Erythroblast (primary cell): ENCODE results near the gene ADA.

Experiments used
- GATA1 ChIP-seq: IDR thresholded peaks from 2 replicates; pipeline ENCODE4 v1.6.1; 2011; ENCODE audit warnings: low read depth, mild to moderate bottlenecking, control low read depth, low read length, moderate library complexity
- POLR2A ChIP-seq: IDR thresholded peaks from 2 replicates; pipeline ENCODE4 v1.6.1; 2011; ENCODE audit warnings: mild to moderate bottlenecking, low read length

DNA sequence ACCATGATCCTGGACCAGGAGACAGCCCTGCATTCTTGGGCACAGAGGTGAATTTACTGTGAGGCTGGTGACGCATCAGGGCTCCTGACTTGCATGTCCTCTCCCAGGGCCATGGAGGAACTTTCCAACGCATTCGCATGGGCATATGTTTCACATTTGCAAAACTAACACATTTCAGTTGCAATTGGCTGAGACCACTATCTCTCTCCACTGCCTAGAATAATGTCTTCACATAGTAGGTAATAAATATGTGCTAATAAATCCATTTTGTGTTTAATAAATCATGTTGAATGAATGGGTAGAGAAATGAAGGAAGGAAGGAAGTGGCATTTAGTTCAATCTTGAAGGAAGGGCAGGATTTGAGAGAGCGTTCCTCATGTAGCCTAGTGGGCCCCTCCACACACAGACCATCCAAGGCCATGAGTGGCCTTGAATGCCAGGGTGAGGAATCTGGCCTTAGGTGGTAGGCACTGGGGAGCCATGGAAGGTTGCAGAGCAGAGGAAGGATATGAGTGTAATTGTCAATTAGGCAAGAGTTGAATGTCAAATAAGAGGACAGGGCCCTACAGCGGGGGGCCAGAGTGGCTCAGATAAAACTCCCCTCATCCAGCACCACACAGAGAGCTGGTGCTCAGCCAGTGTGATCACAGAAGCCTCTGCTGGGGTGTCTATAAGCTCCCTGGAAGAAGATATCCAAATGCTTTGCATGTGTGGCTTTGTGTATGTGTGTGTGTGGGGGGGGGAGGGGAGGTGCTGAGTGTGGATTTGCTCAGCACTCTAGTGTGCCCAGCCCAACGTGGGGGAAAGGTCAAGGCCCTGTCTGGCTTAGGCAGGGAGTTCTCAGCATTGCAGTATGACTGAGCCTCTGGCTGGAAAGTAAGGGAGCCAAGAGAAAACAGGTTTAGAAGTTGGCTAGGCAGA, 32.8 kb upstream of the ADA start:
- TF ChIP-seq GATA1 (no peak), POLR2A (no peak)
